Measurements from ENCODE around the gene SLC9C2. TPM values are rescaled to one million over a fixed set of nuclear protein-coding genes. Genes with fewer than 3 reads are reported as not detected.
A peak's percentile ranks its signal among the peaks of the same experiment; 100 is the strongest.
"Not testable (repeated sequence)": the region's sequence is repeated elsewhere in the genome, so short reads cannot be mapped to it uniquely, and the experiment has no call there.

The SLC9C2 gene
- total RNA-seq, 2 experiments from 2014 or later: not detected

DNA sequence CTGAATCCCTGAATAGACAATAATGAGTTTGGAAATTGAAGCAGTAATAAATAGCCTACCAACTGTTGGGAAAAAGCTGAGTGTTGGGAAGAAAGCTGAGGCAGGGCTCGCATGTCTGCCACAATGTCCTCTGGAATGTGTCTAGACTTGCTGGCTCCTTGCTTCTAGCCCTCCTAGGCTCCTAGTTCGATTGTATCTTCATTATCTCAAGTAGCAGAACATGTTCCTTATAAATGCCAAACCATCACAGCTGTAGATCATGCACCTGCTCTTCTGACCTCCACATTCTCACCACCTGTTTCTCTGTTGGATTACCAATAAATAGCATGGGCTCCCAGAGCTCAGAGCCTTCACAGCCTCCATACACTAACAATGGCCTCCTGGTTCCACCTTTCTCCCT, 138.7 kb downstream of the SLC9C2 start:
- CTCF ChIA-PET, H3K4me1 Mint-ChIP-seq, H3K4me3 Mint-ChIP-seq, DNase-seq, H3K27me3 Mint-ChIP-seq, ATAC-seq, H3K27ac Mint-ChIP-seq: not testable (repeated sequence)
- H3K9me3 Mint-ChIP-seq (ENCODE audit: low read depth): peaks cover 33% of the 10 kb centered on the region
- H3K36me3 Mint-ChIP-seq: peaks cover 76% of the 10 kb centered on the region

DNA sequence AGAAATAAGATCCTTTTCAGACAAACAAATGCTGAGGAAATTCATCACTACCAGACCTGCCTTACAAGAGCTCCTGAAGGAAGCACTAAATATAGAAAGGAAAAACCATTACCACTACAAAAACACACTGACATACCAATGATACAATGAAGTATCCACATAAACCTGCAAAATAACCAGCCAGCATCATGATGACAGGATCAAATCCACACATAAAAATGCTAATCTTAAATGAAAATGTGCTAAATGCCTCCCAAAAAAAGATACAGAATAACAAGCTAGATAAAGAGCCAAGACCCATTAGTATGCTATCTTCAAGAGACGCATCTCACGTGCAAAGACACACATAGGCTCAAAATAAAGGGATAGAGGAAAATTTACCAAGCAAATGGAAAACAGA, 140.2 kb downstream of the SLC9C2 start:
- H3K4me1 Mint-ChIP-seq, CTCF ChIA-PET, H3K4me3 Mint-ChIP-seq, ATAC-seq, DNase-seq, H3K27ac Mint-ChIP-seq, H3K27me3 Mint-ChIP-seq: not testable (repeated sequence)
- H3K9me3 Mint-ChIP-seq (ENCODE audit: low read depth): peaks cover 27% of the 10 kb centered on the region
- H3K36me3 Mint-ChIP-seq: peaks cover 75% of the 10 kb centered on the region

DNA sequence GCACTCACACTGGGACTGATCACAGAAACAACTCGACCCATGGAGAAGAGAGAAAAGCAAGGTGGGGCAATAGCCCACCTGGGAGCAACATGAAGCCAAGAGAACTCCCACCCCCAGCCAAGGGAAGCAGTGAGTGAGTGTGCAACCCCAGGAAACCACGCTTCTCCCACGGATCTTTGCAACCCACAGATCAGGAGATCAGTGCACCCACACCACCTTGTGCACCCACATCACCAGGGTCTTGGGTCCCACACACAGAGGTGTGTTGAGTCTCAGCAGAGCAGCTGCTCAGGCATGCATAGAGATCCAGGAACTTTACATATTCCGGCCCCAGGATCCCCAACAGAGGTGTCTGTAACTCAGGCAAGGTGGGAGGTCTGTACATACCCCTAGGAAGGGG, 143.0 kb downstream of the SLC9C2 start:
- CTCF ChIA-PET: no interaction called here
- H3K27ac Mint-ChIP-seq: no peak overlapping the region
- ATAC-seq (no peak), DNase-seq (no peak)
- H3K36me3 Mint-ChIP-seq: peaks cover 74% of the 10 kb centered on the region
- peaks cover 18% of the 10 kb centered on the region for H3K4me1 Mint-ChIP-seq
- no peaks in the 10 kb centered on the region for H3K27me3 Mint-ChIP-seq
- no peak overlapping the region for H3K4me3 Mint-ChIP-seq
- peaks cover 20% of the 10 kb centered on the region for H3K9me3 Mint-ChIP-seq (ENCODE audit: low read depth)

DNA sequence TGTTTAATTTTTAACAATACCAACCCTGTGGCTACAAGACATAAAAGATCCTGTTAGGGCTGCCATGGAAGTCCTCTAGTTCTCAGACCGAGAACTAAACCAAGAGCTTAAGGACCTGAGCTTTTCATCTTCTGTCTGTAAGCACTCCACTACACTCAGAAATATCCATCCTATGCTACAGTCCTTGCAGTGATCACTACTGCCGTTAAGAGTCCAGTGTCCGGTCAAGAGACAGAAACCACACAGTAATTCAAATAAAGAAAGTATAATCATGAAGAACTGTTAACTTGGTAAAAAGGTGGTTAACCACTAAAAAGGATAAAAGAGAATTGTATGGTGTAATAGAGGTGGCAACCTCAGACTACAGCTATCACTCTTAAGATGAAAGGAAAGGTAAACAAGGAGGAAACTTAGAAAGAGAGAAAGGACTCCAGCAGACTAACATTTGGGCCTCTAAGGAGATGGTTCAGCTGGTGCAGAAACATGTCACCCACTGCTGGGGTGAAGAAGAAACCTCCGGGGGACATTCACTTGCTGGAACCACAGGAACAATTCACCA, 147.8 kb downstream of the SLC9C2 start:
- Mint-ChIP-seq H3K27me3 (no peaks in the 10 kb centered on the region), H3K4me3 (no peak overlapping the region), H3K9me3 (ENCODE audit: low read depth) (peaks cover 2% of the 10 kb centered on the region), H3K4me1 (peaks cover 23% of the 10 kb centered on the region), H3K36me3 (peaks cover 43% of the 10 kb centered on the region), H3K27ac (peak overlapping the region; percentile 61)
- DNase-seq (no peak), ATAC-seq (peak; percentile 42)
- CTCF ChIA-PET: interaction anchor here (1.4 kb wide), 1 partner anchor 25 kb away, joined by 3 read pairs; no protein-coding TSS in a partner anchor

DNA sequence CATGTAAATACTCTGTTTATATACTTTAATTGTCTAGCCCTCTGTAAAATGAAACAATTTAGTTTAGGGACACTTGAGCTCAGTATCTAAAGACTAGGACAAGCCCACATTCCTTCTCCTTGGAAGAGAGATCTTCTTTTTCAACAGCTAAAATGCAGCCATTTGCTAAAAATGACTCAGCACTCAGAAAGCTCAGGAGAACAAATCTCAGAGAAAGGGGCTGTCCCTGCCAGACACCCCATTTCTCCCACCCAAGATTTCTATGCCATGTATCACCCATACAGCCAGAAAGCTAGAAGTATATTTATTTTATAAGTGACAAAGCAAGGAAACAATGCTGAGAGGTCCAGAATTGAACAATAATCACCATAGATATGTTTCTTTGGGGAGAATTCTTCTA, 148.9 kb downstream of the SLC9C2 start:
- ATAC-seq: no peak
- peaks cover 2% of the 10 kb centered on the region for H3K9me3 Mint-ChIP-seq (ENCODE audit: low read depth)
- no peak overlapping the region for H3K27ac Mint-ChIP-seq
- H3K4me1 Mint-ChIP-seq: peaks cover 17% of the 10 kb centered on the region
- no peak overlapping the region for H3K4me3 Mint-ChIP-seq
- peaks cover 43% of the 10 kb centered on the region for H3K36me3 Mint-ChIP-seq
- no peak for DNase-seq
- CTCF ChIA-PET: no interaction called here
- no peaks in the 10 kb centered on the region for H3K27me3 Mint-ChIP-seq

DNA sequence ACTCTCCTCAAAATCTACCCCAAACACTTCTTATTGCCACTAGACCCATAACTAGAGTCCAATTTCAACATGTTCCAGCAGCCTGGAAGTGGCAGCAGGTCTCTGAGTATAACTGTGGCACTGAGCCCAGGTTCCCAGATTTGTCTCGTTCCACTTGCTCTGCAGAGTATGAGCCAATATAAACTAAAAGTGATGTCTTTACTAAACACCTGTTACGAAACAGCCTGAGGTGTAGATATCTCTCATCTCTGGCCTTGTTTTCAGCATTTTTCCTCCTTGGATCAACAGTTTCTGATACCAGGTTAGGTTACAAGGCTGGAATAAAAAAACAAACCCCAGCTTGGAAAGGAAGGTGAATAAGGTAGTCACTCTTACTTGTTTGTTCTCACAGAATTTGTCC, 150.9 kb downstream of the SLC9C2 start:
- H3K27me3 Mint-ChIP-seq: no peaks in the 10 kb centered on the region
- H3K27ac Mint-ChIP-seq: no peak overlapping the region

More for the DNA sequence above, 150.9 kb downstream of the SLC9C2 start:
- CTCF ChIA-PET: no interaction called here
- ATAC-seq (no peak), DNase-seq (no peak)
- peaks cover 17% of the 10 kb centered on the region for H3K4me1 Mint-ChIP-seq
- H3K9me3 Mint-ChIP-seq (ENCODE audit: low read depth): peaks cover 8% of the 10 kb centered on the region
- H3K4me3 Mint-ChIP-seq: no peak overlapping the region
- peaks cover 47% of the 10 kb centered on the region for H3K36me3 Mint-ChIP-seq

Other genes with a start within 250 kb of the SLC9C2 start
- 100 to 1,000 TPM; 123 to 153 TPM for gene PRDX6, start 125.7 kb downstream of the SLC9C2 start, total RNA-seq
- gene TEX50, start 32.3 kb upstream of the SLC9C2 start, total RNA-seq: not detected
- gene ANKRD45, start 66.8 kb upstream of the SLC9C2 start, total RNA-seq: under 1 TPM in 1 of 2 experiments, not detected in 1; 0.20 TPM
- 10 to 100 TPM; 18.8 to 25.0 TPM for gene KLHL20, start 111.9 kb upstream of the SLC9C2 start, total RNA-seq
- 10 to 100 TPM; 28.7 to 32.3 TPM for gene DARS2, start 221.6 kb upstream of the SLC9C2 start, total RNA-seq
- 10 to 100 TPM; 35.4 to 42.0 TPM for gene CENPL, start 221.8 kb upstream of the SLC9C2 start, total RNA-seq

All from activated CD8-positive, alpha-beta memory T cell treated with anti-CD3 and anti-CD28 coated beads, Interleukin-2, amount 10 ng/mL, durations not matched to agents 7 days and 5 days (primary cell).